Breast epithelium (tissue), 4 donors: ENCODE measurements around the gene ARMC9. TPM values are rescaled to one million over a fixed set of nuclear protein-coding genes. Genes with fewer than 3 reads are reported as not detected.

Source experiments
- DNase-seq, 2 donors: peaks; one replicate each; pipeline ENCODE4 v3.0.0-alpha.2; 2019; ENCODE audit warnings: low spot score in 2 of 2
- H3K27ac ChIP-seq, 2 donors: fragments of 200-600 bp; sonication (generic) in 1 of 2; one replicate each; pipeline ENCODE4 v1.5.1; 2016 to 2019; ENCODE audit warnings: mild to moderate bottlenecking in 1 of 2
- H3K27me3 ChIP-seq, 2 donors: fragments of 200-600 bp; sonication (generic) in 1 of 2; one replicate each; pipeline versions ENCODE4 v1.5.1 to v1.6.0; 2017 to 2019; ENCODE audit warnings: control low read depth in 1 of 2, mild to moderate bottlenecking in 1 of 2
- H3K36me3 ChIP-seq: fragments of 200-600 bp; one replicate; pipeline ENCODE4 v1.5.1; 2019
- H3K4me1 ChIP-seq, 2 donors: fragments of 200-600 bp; sonication (generic); one replicate each; pipeline ENCODE4 v1.5.1; 2016 to 2019; ENCODE audit warnings: control low read depth in 1 of 2
- H3K4me3 ChIP-seq, 3 donors: fragments of 200-600 bp; sonication (generic); 1 replicate in 2 of 3; 2 replicates in 1 of 3; pipeline ENCODE4 v1.5.1; 2016 to 2019; ENCODE audit warnings: mild to moderate bottlenecking in 3 of 3, moderate library complexity in 2 of 3
- H3K9me3 ChIP-seq, 2 donors: fragments of 200-600 bp; sonication (generic) in 1 of 2; one replicate each; pipeline ENCODE4 v1.5.1; 2016 to 2019; ENCODE audit warnings: control low read depth in 1 of 2
- POLR2A ChIP-seq: fragments of 450-650 bp; IDR thresholded peaks from one replicate; pipeline ENCODE4 v1.6.1; 2016; ENCODE audit warnings: antibody characterized with exemption, mild to moderate bottlenecking, moderate library complexity
- POLR2AphosphoS5 ChIP-seq, 3 donors: sonication (generic); formaldehyde crosslinking; IDR thresholded peaks; one replicate each; pipeline ENCODE4 v1.6.1; 2017; ENCODE audit warnings: antibody characterized with exemption in 3 of 3
- intact Hi-C: fragments of 100-400 bp; cut with DNase I; formaldehyde crosslinking; loops from one replicate; pipeline ENCODE4 v1.15.1; 2023; ENCODE audit warnings: low total_unique reads
- total RNA-seq, 3 donors: library from RNA; depleted of rRNA; stranded (reverse); fragments of >200 nt; gene quantifications; one replicate each; pipeline ENCODE4 v1.1.0, GENCODE V29; 2016
- TF ChIP-seq, protein P1 (sequence below), 3 donors: fragments of 450-650 bp; IDR thresholded peaks; one replicate each; pipeline ENCODE4 v1.5.1; 2016 to 2017; ENCODE audit warnings: antibody characterized with exemption in 3 of 3, mild to moderate bottlenecking in 3 of 3, moderate library complexity in 3 of 3

The ARMC9 gene
- total RNA-seq, 3 donors from 2014 or later = 4.0 to 20.8 (median 18.0) TPM

DNA sequence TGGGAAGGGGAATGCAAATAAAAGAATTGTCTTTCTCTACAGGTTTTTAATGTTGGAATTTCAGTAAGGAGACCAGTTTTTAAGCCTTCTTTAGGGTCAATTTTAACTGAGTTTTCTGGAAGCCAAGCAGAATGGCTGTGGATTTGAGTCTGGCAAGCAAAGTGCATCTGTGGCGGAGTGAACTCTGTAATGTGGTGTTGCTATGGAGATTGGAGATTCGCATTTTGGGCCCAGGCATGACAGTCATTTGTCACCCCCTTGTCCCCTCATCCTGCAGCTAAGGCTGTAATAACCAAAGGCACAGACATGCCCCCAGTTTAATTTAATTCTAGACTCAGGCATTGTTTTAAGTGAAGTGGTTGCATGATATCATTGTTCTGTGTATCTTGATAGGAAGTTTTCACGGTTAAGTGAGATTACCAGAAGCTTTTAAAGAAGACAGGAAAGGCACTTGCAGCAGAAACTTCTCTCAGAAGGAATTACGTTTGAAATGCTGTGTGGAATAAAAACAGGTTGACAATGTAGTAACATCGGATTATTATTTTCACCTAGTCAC, 30.6 kb downstream of the ARMC9 start:
- H3K27me3 ChIP-seq = no peaks in the 10 kb centered on the region
- intact Hi-C loops = no loop called here
- TF ChIP-seq POLR2A (no peak), POLR2AphosphoS5 (IDR thresholded peaks at IDR 0.05) (no peak)
- TF ChIP-seq, protein P1, sequence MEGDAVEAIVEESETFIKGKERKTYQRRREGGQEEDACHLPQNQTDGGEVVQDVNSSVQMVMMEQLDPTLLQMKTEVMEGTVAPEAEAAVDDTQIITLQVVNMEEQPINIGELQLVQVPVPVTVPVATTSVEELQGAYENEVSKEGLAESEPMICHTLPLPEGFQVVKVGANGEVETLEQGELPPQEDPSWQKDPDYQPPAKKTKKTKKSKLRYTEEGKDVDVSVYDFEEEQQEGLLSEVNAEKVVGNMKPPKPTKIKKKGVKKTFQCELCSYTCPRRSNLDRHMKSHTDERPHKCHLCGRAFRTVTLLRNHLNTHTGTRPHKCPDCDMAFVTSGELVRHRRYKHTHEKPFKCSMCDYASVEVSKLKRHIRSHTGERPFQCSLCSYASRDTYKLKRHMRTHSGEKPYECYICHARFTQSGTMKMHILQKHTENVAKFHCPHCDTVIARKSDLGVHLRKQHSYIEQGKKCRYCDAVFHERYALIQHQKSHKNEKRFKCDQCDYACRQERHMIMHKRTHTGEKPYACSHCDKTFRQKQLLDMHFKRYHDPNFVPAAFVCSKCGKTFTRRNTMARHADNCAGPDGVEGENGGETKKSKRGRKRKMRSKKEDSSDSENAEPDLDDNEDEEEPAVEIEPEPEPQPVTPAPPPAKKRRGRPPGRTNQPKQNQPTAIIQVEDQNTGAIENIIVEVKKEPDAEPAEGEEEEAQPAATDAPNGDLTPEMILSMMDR (IDR thresholded peaks at IDR 0.05) = no peak
- no peaks in the 10 kb centered on the region for H3K4me1 ChIP-seq
- H3K36me3 ChIP-seq = no peaks in the 10 kb centered on the region
- no peaks in the 10 kb centered on the region for H3K9me3 ChIP-seq
- no peak overlapping the region for H3K27ac ChIP-seq
- no peak for DNase-seq
- H3K4me3 ChIP-seq = no peak overlapping the region

DNA sequence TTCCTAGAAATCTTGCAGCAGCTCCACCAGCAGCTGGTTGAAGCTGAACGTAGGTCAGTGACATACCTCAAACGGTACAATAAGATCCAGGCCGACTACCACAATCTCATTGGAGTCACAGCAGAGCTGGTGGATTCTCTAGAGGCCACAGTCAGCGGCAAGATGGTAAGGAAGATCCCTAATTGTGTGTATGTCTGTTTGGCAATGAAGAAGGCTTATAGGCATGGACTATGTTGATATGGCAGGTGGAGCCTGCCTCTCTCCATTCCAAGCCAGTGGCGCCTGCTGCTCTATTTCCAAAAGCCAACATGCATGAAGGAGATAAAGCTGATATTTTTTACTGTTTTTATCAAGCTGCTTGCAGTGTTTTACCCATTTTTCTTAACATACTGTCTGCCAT, 36.8 kb downstream of the ARMC9 start:
- Histone ChIP-seq H3K4me3 (no peak overlapping the region), H3K36me3 (no peaks in the 10 kb centered on the region), H3K9me3 (no peaks in the 10 kb centered on the region), H3K27ac (no peak overlapping the region), H3K4me1 (no peaks in the 10 kb centered on the region), H3K27me3 (no peaks in the 10 kb centered on the region)
- TF ChIP-seq POLR2AphosphoS5 (IDR thresholded peaks at IDR 0.05) (no peak), POLR2A (no peak)
- TF ChIP-seq, protein P1 (IDR thresholded peaks at IDR 0.05) = no peak
- intact Hi-C loops = no loop called here
- DNase-seq = no peak

- H3K27me3 ChIP-seq = no peaks in the 10 kb centered on the region
- no peak overlapping the region for H3K4me3 ChIP-seq
- no peak overlapping the region for H3K27ac ChIP-seq
- H3K4me1 ChIP-seq = no peaks in the 10 kb centered on the region
- no peak for TF ChIP-seq POLR2A
- no peak for TF ChIP-seq POLR2AphosphoS5 (IDR thresholded peaks at IDR 0.05)
- TF ChIP-seq, protein P1 (IDR thresholded peaks at IDR 0.05) = no peak
- no peak for DNase-seq
- H3K9me3 ChIP-seq = no peaks in the 10 kb centered on the region
- no peaks in the 10 kb centered on the region for H3K36me3 ChIP-seq
- intact Hi-C loops = no loop called here
These were observed 40.3 kb downstream of the ARMC9 start for GRCh38 chr2:231238689-231239088.

DNA sequence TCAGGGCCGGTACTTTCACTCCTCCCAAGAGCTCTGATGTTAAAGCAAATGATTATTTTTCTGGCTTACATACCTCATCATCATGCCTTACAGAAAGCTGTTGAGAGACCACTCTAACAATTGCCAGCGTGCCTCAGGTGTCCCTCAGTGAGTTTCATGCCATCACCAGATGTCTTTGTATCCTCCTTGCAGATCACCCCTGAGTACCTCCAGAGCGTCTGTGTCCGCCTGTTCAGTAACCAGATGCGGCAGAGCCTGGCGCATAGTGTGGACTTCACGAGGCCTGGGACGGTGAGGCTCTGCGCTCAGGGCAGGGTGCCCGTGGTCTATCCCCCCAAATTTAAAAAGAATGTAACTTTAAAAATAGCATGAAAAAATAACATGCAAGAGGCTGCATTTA, 41.3 kb downstream of the ARMC9 start:
- H3K9me3 ChIP-seq = no peaks in the 10 kb centered on the region
- H3K27me3 ChIP-seq = no peaks in the 10 kb centered on the region
- intact Hi-C loops = no loop called here
- H3K4me1 ChIP-seq = no peaks in the 10 kb centered on the region
- no peak overlapping the region for H3K27ac ChIP-seq
- no peak for DNase-seq
- H3K4me3 ChIP-seq = no peak overlapping the region
- no peaks in the 10 kb centered on the region for H3K36me3 ChIP-seq
- TF ChIP-seq POLR2A (no peak), POLR2AphosphoS5 (IDR thresholded peaks at IDR 0.05) (no peak)
- TF ChIP-seq, protein P1 (IDR thresholded peaks at IDR 0.05) = no peak

DNA sequence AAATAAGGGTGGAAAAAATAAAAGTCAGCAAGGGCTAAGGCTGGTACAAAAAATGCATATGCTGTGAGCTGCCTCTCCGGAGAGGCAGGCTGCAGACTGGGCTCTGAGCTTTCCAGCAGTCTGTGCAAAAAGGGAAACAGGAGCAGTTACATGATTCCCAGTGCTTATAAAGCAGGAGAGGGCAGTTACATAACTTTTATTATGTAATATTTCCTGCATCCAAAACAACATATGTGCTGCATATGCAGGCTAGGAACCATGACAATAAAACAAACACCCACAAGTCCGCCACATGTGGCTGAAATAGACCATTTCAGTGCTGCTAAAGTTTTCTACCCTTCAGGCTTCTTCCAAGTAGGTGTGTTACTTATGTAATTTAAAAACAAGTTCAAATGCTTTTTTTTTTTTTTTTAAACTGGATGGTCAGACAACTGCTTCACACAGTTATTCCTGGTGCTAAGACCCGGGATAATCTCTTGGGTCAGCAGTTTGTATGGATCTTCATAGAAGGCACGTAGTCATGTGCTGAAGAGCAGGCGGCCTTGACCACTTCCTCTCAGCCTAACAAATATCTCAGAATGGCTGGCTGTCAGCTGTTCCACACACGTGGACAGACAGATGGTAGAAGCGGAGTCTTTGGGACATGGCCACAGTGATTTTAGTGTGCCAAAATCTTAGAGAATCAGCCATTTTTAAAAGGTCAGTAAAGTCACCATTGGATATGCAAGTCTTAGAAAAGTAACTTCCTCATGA, 43.5 kb downstream of the ARMC9 start:
- no peak for DNase-seq
- no peaks in the 10 kb centered on the region for H3K4me1 ChIP-seq
- H3K9me3 ChIP-seq = no peaks in the 10 kb centered on the region
- no peak overlapping the region for H3K27ac ChIP-seq
- no peaks in the 10 kb centered on the region for H3K27me3 ChIP-seq
- intact Hi-C loops = no loop called here
- H3K4me3 ChIP-seq = no peak overlapping the region
- TF ChIP-seq, protein P1 (IDR thresholded peaks at IDR 0.05) = no peak
- TF ChIP-seq POLR2A (no peak), POLR2AphosphoS5 (IDR thresholded peaks at IDR 0.05) (no peak)
- no peaks in the 10 kb centered on the region for H3K36me3 ChIP-seq
